GM21367 (cell line): ENCODE data around the gene ST7.
"Not testable (repeated sequence)": the region's sequence is repeated elsewhere in the genome, so short reads cannot be mapped to it uniquely, and the experiment has no call there.

Source experiments
- ATAC-seq: cut with Tn5 transposase; IDR thresholded peaks from one replicate; pipeline ENCODE4 v1.9.1; 2021; ENCODE audit not compliant: unreplicated experiment

The ST7 gene

GRCh38 chr7:117211614-117212013 is 258.3 kb downstream of the ST7 start:
- no peak for ATAC-seq

- ATAC-seq, result peak; percentile 89
These were observed 259.9 kb downstream of the ST7 start for GRCh38 chr7:117212969-117213877.

GRCh38 chr7:117216010-117216409 is 262.7 kb downstream of the ST7 start:
- no peak for ATAC-seq

- no peak for ATAC-seq
These were observed 263.3 kb downstream of the ST7 start for GRCh38 chr7:117216436-117217069.

GRCh38 chr7:117217106-117218035 is 264.1 kb downstream of the ST7 start:
- ATAC-seq, result no peak

- no peak for ATAC-seq
These were observed 265.4 kb downstream of the ST7 start for GRCh38 chr7:117218700-117219099.

- ATAC-seq, result no peak
These were observed 266.2 kb downstream of the ST7 start for GRCh38 chr7:117219485-117219884.

GRCh38 chr7:117220836-117221235 is 267.5 kb downstream of the ST7 start:
- no peak for ATAC-seq

GRCh38 chr7:117225536-117225935 is 272.2 kb downstream of the ST7 start:
- ATAC-seq, result no peak

GRCh38 chr7:117227091-117227490 is 273.8 kb downstream of the ST7 start:
- ATAC-seq, result no peak

GRCh38 chr7:117229350-117229749 is 276.0 kb downstream of the ST7 start:
- no peak for ATAC-seq

- peak; percentile 59 for ATAC-seq
These were observed 277.2 kb downstream of the ST7 start for GRCh38 chr7:117230276-117231046.

- ATAC-seq, result no peak
These were observed 277.7 kb downstream of the ST7 start for GRCh38 chr7:117231047-117231359.

- ATAC-seq, result peak; percentile 44
These were observed 284.3 kb downstream of the ST7 start for GRCh38 chr7:117237646-117238045.

GRCh38 chr7:117238472-117238871 is 285.2 kb downstream of the ST7 start:
- ATAC-seq, result no peak

- ATAC-seq, result no peak
These were observed 285.6 kb downstream of the ST7 start for GRCh38 chr7:117238937-117239336.

- no peak for ATAC-seq
These were observed 287.8 kb downstream of the ST7 start for GRCh38 chr7:117241088-117241487.

- no peak for ATAC-seq
These were observed 290.1 kb downstream of the ST7 start for GRCh38 chr7:117243390-117243789.

- ATAC-seq, result not testable (repeated sequence)
These were observed 292.4 kb downstream of the ST7 start for GRCh38 chr7:117245703-117246102.

GRCh38 chr7:117247809-117248208 is 294.5 kb downstream of the ST7 start:
- no peak for ATAC-seq

- no peak for ATAC-seq
These were observed 295.5 kb downstream of the ST7 start for GRCh38 chr7:117248829-117249228.
